Measurements from ENCODE around the gene SMAD9. TPM values are rescaled to one million over a fixed set of nuclear protein-coding genes. Genes with fewer than 3 reads are reported as not detected.

The SMAD9 gene
- total and polyA plus RNA-seq, 2 of the 8 experiments (the other 6 are each of a cell fraction or from before 2014, with no cell fraction given): 0.45 to 1.0 TPM

DNA sequence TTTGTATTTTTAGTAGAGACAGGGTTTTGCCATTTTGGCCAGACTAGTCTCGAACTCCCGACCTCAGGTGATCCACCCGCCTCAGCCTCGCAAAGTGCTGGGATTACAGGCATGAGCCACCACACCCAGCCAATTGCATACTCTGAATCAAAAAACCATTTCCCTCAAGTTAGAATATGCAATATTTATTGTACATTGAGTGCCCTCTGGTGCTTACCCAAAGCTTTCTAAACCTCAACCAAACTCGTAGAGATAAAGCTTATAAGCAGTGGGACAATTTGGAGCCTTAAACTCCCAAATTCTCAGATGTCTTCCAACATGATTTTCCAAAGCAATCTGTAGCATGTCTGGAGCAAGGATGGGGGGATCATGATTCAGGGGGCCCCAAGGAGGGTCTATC, 78.6 kb downstream of the SMAD9 start (continued):
- no peak for TF ChIP-seq HDAC6 (IDR thresholded peaks at IDR 0.05; ENCODE audit: low read depth, low read length)
- TF ChIP-seq CBX5 (IDR thresholded peaks at IDR 0.05; ENCODE audit: low read depth, low read length): no peak
- TF ChIP-seq SP4 (IDR thresholded peaks at IDR 0.05; ENCODE audit: low read length): no peak
